Ishikawa (cell line): ENCODE measurements around the gene DIPK1C.
A peak's percentile ranks its signal among the peaks of the same experiment; 100 is the strongest.

ENCODE experiments used
- CEBPB ChIP-seq: IDR thresholded peaks from 2 replicates; pipeline ENCODE4 v1.6.1; 2012
- CREB1 ChIP-seq: IDR thresholded peaks from 2 replicates; pipeline ENCODE4 v1.6.1; 2012; ENCODE audit warnings: low read depth
- EGR1 ChIP-seq: IDR thresholded peaks from 2 replicates; pipeline ENCODE4 v1.6.1; 2012
- EP300 ChIP-seq: IDR thresholded peaks from 2 replicates; pipeline ENCODE4 v1.6.1; 2012; ENCODE audit warnings: borderline replicate concordance
- FOXM1 ChIP-seq: IDR thresholded peaks from 2 replicates; pipeline ENCODE4 v1.6.1; 2012; ENCODE audit warnings: low read depth, borderline replicate concordance
- MAX ChIP-seq: IDR thresholded peaks from 2 replicates; pipeline ENCODE4 v1.6.1; 2012
- NFIC ChIP-seq: IDR thresholded peaks from 2 replicates; pipeline ENCODE4 v1.6.1; 2012
- RAD21 ChIP-seq: IDR thresholded peaks from 2 replicates; pipeline ENCODE4 v1.6.1; 2012; ENCODE audit warnings: low read depth
- REST ChIP-seq: IDR thresholded peaks from 2 replicates; pipeline ENCODE4 v1.6.1; 2012; ENCODE audit warnings: low read depth, mild to moderate bottlenecking
- TAF1 ChIP-seq: IDR thresholded peaks from 2 replicates; pipeline ENCODE4 v1.6.1; 2012; ENCODE audit warnings: low read depth, mild to moderate bottlenecking
- TCF12 ChIP-seq: IDR thresholded peaks from 2 replicates; pipeline ENCODE4 v1.6.1; 2012; ENCODE audit warnings: low read depth
- TEAD4 ChIP-seq: IDR thresholded peaks from 2 replicates; pipeline ENCODE4 v1.6.1; 2012
- USF1 ChIP-seq: IDR thresholded peaks from 2 replicates; pipeline ENCODE4 v1.6.1; 2012
- YY1 ChIP-seq: IDR thresholded peaks from 2 replicates; pipeline ENCODE4 v1.6.1; 2012; ENCODE audit warnings: low read depth
- ZBTB7A ChIP-seq: IDR thresholded peaks from 2 replicates; pipeline ENCODE4 v1.6.1; 2012; ENCODE audit warnings: low read depth

The DIPK1C gene

GRCh38 chr18:74496508-74497323 lies 39.6 kb upstream of the DIPK1C start:
- TF ChIP-seq TCF12 (no peak; the same call in 1 of the 2 replicates), MAX (0 out of 2 replicates have a peak, but pooled peaks have one; percentile 1), ZBTB7A (peak; percentile 25; the same call in 1 of the 2 replicates), EGR1 (no peak), FOXM1 (no peak), CREB1 (no peak), TEAD4 (peak; percentile 49; the same call in 1 of the 2 replicates), NFIC (no peak), EP300 (no peak), TAF1 (peak; percentile 17; the same call in 1 of the 2 replicates), CEBPB (no peak), USF1 (no peak), YY1 (peak; percentile 78; the same call in 1 of the 2 replicates), RAD21 (no peak), REST (no peak)

GRCh38 chr18:74495581-74496507 lies 38.7 kb upstream of the DIPK1C start, which contains the start of gene CNDP2:
CNDP2 (plus strand) TSS chr18:74496363; CDS start chr18:74499974, 3,611 bp downstream.
- no peak; the same call in 1 of the 2 replicates for TF ChIP-seq CEBPB
- TF ChIP-seq TAF1 = peak; percentile 47
- 0 out of 2 replicates have a peak, but pooled peaks have one; percentile 27 for TF ChIP-seq EGR1
- 0 out of 2 replicates have a peak, but pooled peaks have one; percentile 19 for TF ChIP-seq TEAD4
- TF ChIP-seq CREB1 = peak; percentile 79
- TF ChIP-seq NFIC = no peak
- peak; percentile 85 for TF ChIP-seq ZBTB7A
- TF ChIP-seq TCF12 = peak; percentile 8; the same call in 1 of the 2 replicates
- no peak for TF ChIP-seq YY1
- TF ChIP-seq FOXM1 = no peak
- TF ChIP-seq REST = no peak
- TF ChIP-seq USF1 = peak; percentile 96
- TF ChIP-seq MAX = peak; percentile 84
- TF ChIP-seq RAD21 = no peak
- 0 out of 2 replicates have a peak, but pooled peaks have one; percentile 27 for TF ChIP-seq EP300

- TF ChIP-seq EGR1 (no peak), USF1 (no peak), TEAD4 (no peak), YY1 (no peak), CEBPB (no peak), MAX (no peak), FOXM1 (no peak), CREB1 (no peak), TAF1 (no peak), NFIC (no peak), RAD21 (no peak), ZBTB7A (no peak), REST (no peak), EP300 (no peak), TCF12 (no peak)
Measured at GRCh38 chr18:74494514-74494913, 37.4 kb upstream of the DIPK1C start.
